Measurements from ENCODE around the gene RBM15.
A peak's percentile ranks its signal among the peaks of the same experiment; 100 is the strongest.

Gene RBM15

GRCh38 chr1:110339407-110340206, 430 bp downstream of the RBM15 start:
- Histone ChIP-seq H3K36me3 (ENCODE audit: control insufficient read depth, insufficient read depth, low read length) (peaks cover 7% of the 10 kb centered on the region; the same call in 1 of the 2 replicates), H3K27me3 (ENCODE audit: control insufficient read depth, insufficient read depth, low read length) (no peaks in the 10 kb centered on the region), H3K9me3 (ENCODE audit: control insufficient read depth, insufficient read depth, low read length) (no peaks in the 10 kb centered on the region), H3K4me1 (ENCODE audit: control insufficient read depth, insufficient read depth, low read length) (no peaks in the 10 kb centered on the region), H3K4me3 (ENCODE audit: low read length) (peak overlapping the region; percentile 95), H3K27ac (ENCODE audit: low read length) (no peak overlapping the region)
- DNase-seq (ENCODE audit: low read depth, low spot score): no peak
- no CpG with 5 or more reads among the region's 77 CpGs for WGBS (ENCODE audit: insufficient coverage, insufficient read length)

GRCh38 chr1:110340207-110340468, 961 bp downstream of the RBM15 start:
- peaks cover 7% of the 10 kb centered on the region; the same call in 1 of the 2 replicates for H3K36me3 ChIP-seq (ENCODE audit: control insufficient read depth, insufficient read depth, low read length)
- H3K4me3 ChIP-seq (ENCODE audit: low read length): peak overlapping the region; percentile 95
- H3K4me1 ChIP-seq (ENCODE audit: control insufficient read depth, insufficient read depth, low read length): no peaks in the 10 kb centered on the region
- WGBS (ENCODE audit: insufficient coverage, insufficient read length): no CpG with 5 or more reads among the region's 9 CpGs
- no peaks in the 10 kb centered on the region for H3K27me3 ChIP-seq (ENCODE audit: control insufficient read depth, insufficient read depth, low read length)
- no peak for DNase-seq (ENCODE audit: low read depth, low spot score)
- no peaks in the 10 kb centered on the region for H3K9me3 ChIP-seq (ENCODE audit: control insufficient read depth, insufficient read depth, low read length)
- H3K27ac ChIP-seq (ENCODE audit: low read length): no peak overlapping the region

GRCh38 chr1:110341146-110341871, 2.1 kb downstream of the RBM15 start:
- Histone ChIP-seq H3K9me3 (ENCODE audit: control insufficient read depth, insufficient read depth, low read length) (no peaks in the 10 kb centered on the region), H3K27me3 (ENCODE audit: control insufficient read depth, insufficient read depth, low read length) (no peaks in the 10 kb centered on the region), H3K27ac (ENCODE audit: low read length) (no peak overlapping the region), H3K4me3 (ENCODE audit: low read length) (no peak overlapping the region), H3K4me1 (ENCODE audit: control insufficient read depth, insufficient read depth, low read length) (no peaks in the 10 kb centered on the region), H3K36me3 (ENCODE audit: control insufficient read depth, insufficient read depth, low read length) (peaks cover 7% of the 10 kb centered on the region; the same call in 1 of the 2 replicates)
- WGBS (ENCODE audit: insufficient coverage, insufficient read length): no CpG with 5 or more reads among the region's 27 CpGs
- no peak for DNase-seq (ENCODE audit: low read depth, low spot score)

- peaks cover 7% of the 10 kb centered on the region; the same call in 1 of the 2 replicates for H3K36me3 ChIP-seq (ENCODE audit: control insufficient read depth, insufficient read depth, low read length)
- no peaks in the 10 kb centered on the region for H3K9me3 ChIP-seq (ENCODE audit: control insufficient read depth, insufficient read depth, low read length)
- H3K27me3 ChIP-seq (ENCODE audit: control insufficient read depth, insufficient read depth, low read length): no peaks in the 10 kb centered on the region
- no peak for DNase-seq (ENCODE audit: low read depth, low spot score)
- 0 out of 2 replicates have a peak, but pooled peaks cover 2% of the 10 kb centered on the region for H3K4me1 ChIP-seq (ENCODE audit: control insufficient read depth, insufficient read depth, low read length)
- H3K27ac ChIP-seq (ENCODE audit: low read length): no peak overlapping the region
- no CpG with 5 or more reads among the region's 9 CpGs for WGBS (ENCODE audit: insufficient coverage, insufficient read length)
- H3K4me3 ChIP-seq (ENCODE audit: low read length): no peak overlapping the region
Measured at GRCh38 chr1:110341872-110342331, 2.7 kb downstream of the RBM15 start.

GRCh38 chr1:110343249-110343648, 4.1 kb downstream of the RBM15 start:
- DNase-seq (ENCODE audit: low read depth, low spot score): no peak
- no peaks in the 10 kb centered on the region for H3K9me3 ChIP-seq (ENCODE audit: control insufficient read depth, insufficient read depth, low read length)
- 0 out of 2 replicates have a peak, but pooled peaks cover 2% of the 10 kb centered on the region for H3K4me1 ChIP-seq (ENCODE audit: control insufficient read depth, insufficient read depth, low read length)
- no peak overlapping the region for H3K27ac ChIP-seq (ENCODE audit: low read length)
- peaks cover 11% of the 10 kb centered on the region; the same call in 1 of the 2 replicates for H3K36me3 ChIP-seq (ENCODE audit: control insufficient read depth, insufficient read depth, low read length)
- H3K4me3 ChIP-seq (ENCODE audit: low read length): no peak overlapping the region
- no CpG with 5 or more reads among the region's 2 CpGs for WGBS (ENCODE audit: insufficient coverage, insufficient read length)
- no peaks in the 10 kb centered on the region for H3K27me3 ChIP-seq (ENCODE audit: control insufficient read depth, insufficient read depth, low read length)

GRCh38 chr1:110344152-110344551, 5.0 kb downstream of the RBM15 start:
- H3K27me3 ChIP-seq (ENCODE audit: control insufficient read depth, insufficient read depth, low read length): no peaks in the 10 kb centered on the region
- H3K4me1 ChIP-seq (ENCODE audit: control insufficient read depth, insufficient read depth, low read length): 0 out of 2 replicates have a peak, but pooled peaks cover 2% of the 10 kb centered on the region
- WGBS (ENCODE audit: insufficient coverage, insufficient read length): no CpG with 5 or more reads among the region's 3 CpGs
- DNase-seq (ENCODE audit: low read depth, low spot score): no peak
- no peaks in the 10 kb centered on the region for H3K9me3 ChIP-seq (ENCODE audit: control insufficient read depth, insufficient read depth, low read length)
- no peak overlapping the region for H3K4me3 ChIP-seq (ENCODE audit: low read length)
- no peak overlapping the region for H3K27ac ChIP-seq (ENCODE audit: low read length)
- peaks cover 11% of the 10 kb centered on the region; the same call in 1 of the 2 replicates for H3K36me3 ChIP-seq (ENCODE audit: control insufficient read depth, insufficient read depth, low read length)

GRCh38 chr1:110345480-110345879, 6.3 kb downstream of the RBM15 start:
- no peak for DNase-seq (ENCODE audit: low read depth, low spot score)
- Histone ChIP-seq H3K36me3 (ENCODE audit: control insufficient read depth, insufficient read depth, low read length) (peaks cover 11% of the 10 kb centered on the region; the same call in 1 of the 2 replicates), H3K9me3 (ENCODE audit: control insufficient read depth, insufficient read depth, low read length) (no peaks in the 10 kb centered on the region), H3K27me3 (ENCODE audit: control insufficient read depth, insufficient read depth, low read length) (no peaks in the 10 kb centered on the region), H3K4me1 (ENCODE audit: control insufficient read depth, insufficient read depth, low read length) (0 out of 2 replicates have a peak, but pooled peaks cover 2% of the 10 kb centered on the region), H3K4me3 (ENCODE audit: low read length) (no peak overlapping the region), H3K27ac (ENCODE audit: low read length) (no peak overlapping the region)
- 100% methylated on average over 1 of the region's 3 CpGs for WGBS (ENCODE audit: insufficient coverage, insufficient read length)

GRCh38 chr1:110346690-110347089, 7.5 kb downstream of the RBM15 start:
- WGBS (ENCODE audit: insufficient coverage, insufficient read length): no CpG with 5 or more reads among the region's 9 CpGs
- H3K27ac ChIP-seq (ENCODE audit: low read length): no peak overlapping the region
- 0 out of 2 replicates have a peak, but pooled peaks cover 5% of the 10 kb centered on the region for H3K36me3 ChIP-seq (ENCODE audit: control insufficient read depth, insufficient read depth, low read length)
- 0 out of 2 replicates have a peak, but pooled peaks cover 2% of the 10 kb centered on the region for H3K4me1 ChIP-seq (ENCODE audit: control insufficient read depth, insufficient read depth, low read length)
- no peaks in the 10 kb centered on the region for H3K27me3 ChIP-seq (ENCODE audit: control insufficient read depth, insufficient read depth, low read length)
- no peak for DNase-seq (ENCODE audit: low read depth, low spot score)
- no peak overlapping the region for H3K4me3 ChIP-seq (ENCODE audit: low read length)
- H3K9me3 ChIP-seq (ENCODE audit: control insufficient read depth, insufficient read depth, low read length): no peaks in the 10 kb centered on the region

GRCh38 chr1:110347182-110347893, 8.2 kb downstream of the RBM15 start:
- Histone ChIP-seq H3K27me3 (ENCODE audit: control insufficient read depth, insufficient read depth, low read length) (no peaks in the 10 kb centered on the region), H3K36me3 (ENCODE audit: control insufficient read depth, insufficient read depth, low read length) (0 out of 2 replicates have a peak, but pooled peaks cover 4% of the 10 kb centered on the region), H3K9me3 (ENCODE audit: control insufficient read depth, insufficient read depth, low read length) (no peaks in the 10 kb centered on the region), H3K27ac (ENCODE audit: low read length) (no peak overlapping the region), H3K4me3 (ENCODE audit: low read length) (no peak overlapping the region), H3K4me1 (ENCODE audit: control insufficient read depth, insufficient read depth, low read length) (0 out of 2 replicates have a peak, but pooled peaks cover 2% of the 10 kb centered on the region)
- no peak for DNase-seq (ENCODE audit: low read depth, low spot score)
- WGBS (ENCODE audit: insufficient coverage, insufficient read length): no CpG with 5 or more reads among the region's 14 CpGs

GRCh38 chr1:110348050-110348449, 8.9 kb downstream of the RBM15 start:
- H3K27ac ChIP-seq (ENCODE audit: low read length): no peak overlapping the region
- 0 out of 2 replicates have a peak, but pooled peaks cover 4% of the 10 kb centered on the region for H3K36me3 ChIP-seq (ENCODE audit: control insufficient read depth, insufficient read depth, low read length)
- WGBS (ENCODE audit: insufficient coverage, insufficient read length): no CpG with 5 or more reads among the region's 2 CpGs
- H3K27me3 ChIP-seq (ENCODE audit: control insufficient read depth, insufficient read depth, low read length): no peaks in the 10 kb centered on the region
- 0 out of 2 replicates have a peak, but pooled peaks cover 2% of the 10 kb centered on the region for H3K4me1 ChIP-seq (ENCODE audit: control insufficient read depth, insufficient read depth, low read length)
- no peaks in the 10 kb centered on the region for H3K9me3 ChIP-seq (ENCODE audit: control insufficient read depth, insufficient read depth, low read length)
- DNase-seq (ENCODE audit: low read depth, low spot score): no peak
- H3K4me3 ChIP-seq (ENCODE audit: low read length): no peak overlapping the region

All from iPS DF 6.9 (cell line).